ENCODE data around the gene NT5C3A.
"Not testable (repeated sequence)": the region's sequence is repeated elsewhere in the genome, so short reads cannot be mapped to it uniquely, and the experiment has no call there.

Gene NT5C3A

DNA sequence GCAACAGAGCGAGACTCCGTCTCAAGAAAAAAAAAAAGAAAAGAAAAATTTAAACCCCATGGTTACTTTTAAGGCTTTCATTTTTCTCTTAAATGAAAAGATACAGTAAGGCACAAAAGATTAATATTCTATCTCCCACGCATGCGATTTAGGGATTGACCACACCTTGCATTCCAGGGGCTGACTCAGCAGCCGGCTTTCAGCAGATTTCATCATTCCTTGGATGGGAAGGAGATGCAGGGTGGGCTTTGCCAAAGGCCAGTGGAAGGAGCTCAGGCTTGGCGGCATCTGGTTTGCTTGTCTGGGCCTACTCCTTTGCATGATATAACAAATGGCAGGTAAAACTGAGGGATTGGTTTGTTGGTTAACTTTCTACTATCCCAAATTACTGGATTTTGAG lies 83.3 kb downstream of the NT5C3A start:
- DNase-seq (ENCODE audit: insufficient read length, low spot score): not testable (repeated sequence)

DNA sequence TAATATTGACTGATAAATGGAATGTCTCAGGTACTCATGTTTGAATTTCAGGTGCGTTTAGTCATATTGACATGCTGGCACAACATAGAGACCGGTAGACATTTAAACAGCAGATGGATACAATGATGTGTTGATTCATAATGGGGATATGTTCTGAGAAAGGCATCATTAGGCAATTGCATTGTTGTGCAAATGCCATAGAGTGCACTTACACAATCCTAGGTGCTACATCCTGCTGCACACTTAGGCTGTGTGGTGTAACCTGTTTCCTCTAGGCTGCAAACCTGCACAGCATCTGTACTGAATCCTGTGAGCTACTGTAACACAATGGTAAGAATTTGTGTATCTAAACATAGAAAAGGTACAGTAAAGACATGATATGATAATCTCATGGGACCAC lies 85.4 kb downstream of the NT5C3A start:
- FAIRE-seq; DNase-seq (ENCODE audit: insufficient read length, low spot score): not testable (repeated sequence)

More for the DNA sequence above, 83.3 kb downstream of the NT5C3A start:
- FAIRE-seq: not testable (repeated sequence)

DNA sequence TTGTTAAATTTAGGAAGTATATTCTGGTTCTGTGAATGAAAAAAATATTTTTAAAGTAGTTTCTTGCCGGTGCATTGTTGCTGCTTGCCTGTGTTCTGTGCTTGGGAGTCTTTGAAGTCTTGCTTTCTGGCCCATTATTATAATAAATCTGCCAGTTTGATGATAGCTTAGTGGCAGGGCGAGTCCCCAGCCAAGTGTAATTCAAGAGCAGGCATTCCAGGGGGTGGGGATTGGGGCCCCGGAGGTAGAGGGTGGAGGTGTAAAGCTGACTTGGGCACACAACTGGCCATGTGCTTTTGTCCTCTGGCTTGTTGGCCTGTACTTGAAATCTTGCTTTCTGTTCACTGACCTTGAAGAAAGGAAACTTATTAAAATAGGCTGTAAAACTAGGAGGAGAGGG lies 90.6 kb downstream of the NT5C3A start:
- not testable (repeated sequence) for DNase-seq (ENCODE audit: insufficient read length, low spot score); FAIRE-seq

DNA sequence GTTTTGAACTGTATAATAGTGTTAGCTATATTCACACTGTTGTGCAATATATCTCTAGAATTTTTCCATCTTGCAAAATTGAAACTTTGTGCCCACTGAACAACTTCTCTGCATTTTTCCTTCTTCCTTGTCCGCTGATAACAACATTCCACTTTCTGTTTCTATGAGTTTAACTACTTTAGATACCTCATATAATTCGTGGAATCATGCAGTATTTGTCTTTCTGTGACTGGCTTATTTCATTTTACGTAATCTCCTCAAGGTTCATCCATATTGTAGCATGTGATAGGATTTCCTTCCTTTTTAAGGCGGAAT lies 95.4 kb downstream of the NT5C3A start:
- not testable (repeated sequence) for FAIRE-seq; DNase-seq (ENCODE audit: insufficient read length, low spot score)

DNA sequence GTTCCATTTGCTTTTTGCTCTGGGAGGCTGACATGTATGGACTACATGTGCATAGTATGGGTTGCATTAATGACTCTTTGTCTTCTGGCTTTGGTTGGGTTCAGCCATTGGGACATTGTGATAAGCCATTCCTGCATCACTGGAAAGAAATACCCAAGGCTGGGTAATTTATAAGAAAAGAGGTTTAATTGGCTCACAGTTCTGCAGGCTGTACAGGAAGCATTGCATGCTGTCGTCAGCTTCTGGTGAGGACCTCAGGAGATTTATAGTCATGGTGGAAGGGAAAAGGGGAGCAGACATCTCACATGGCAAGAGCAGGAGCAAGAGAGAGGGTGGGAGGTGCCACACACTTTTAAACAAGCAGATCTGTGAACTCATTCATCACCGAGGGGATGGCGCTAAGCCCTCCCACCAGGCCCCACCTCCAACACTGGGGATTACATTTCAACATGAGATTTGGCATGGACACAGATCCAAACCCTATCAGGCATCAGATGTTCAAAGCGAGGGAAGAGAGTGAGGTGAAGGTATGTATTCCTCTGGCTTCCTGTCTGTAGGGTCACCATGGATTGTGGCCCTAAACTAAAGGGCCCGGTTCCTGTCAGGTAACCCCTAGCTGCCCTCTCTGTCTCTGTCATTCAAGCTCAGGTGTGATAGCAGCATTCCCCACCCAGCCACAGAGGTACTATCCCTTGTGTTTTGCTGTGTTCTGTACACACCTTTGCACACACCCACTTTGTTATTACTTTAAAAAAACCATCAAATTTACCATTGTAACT lies 95.9 kb downstream of the NT5C3A start:
- not testable (repeated sequence) for FAIRE-seq; DNase-seq (ENCODE audit: insufficient read length, low spot score)

- DNase-seq (ENCODE audit: insufficient read length, low spot score); FAIRE-seq: not testable (repeated sequence)
Measured at GRCh38 chr7:32964461-32965159, 98.0 kb downstream of the NT5C3A start.
